Ishikawa (cell line): ENCODE data around the gene TMEM181.

ENCODE experiments used
- CEBPB ChIP-seq: IDR thresholded peaks from 2 replicates; pipeline ENCODE4 v1.6.1; 2012
- CREB1 ChIP-seq: IDR thresholded peaks from 2 replicates; pipeline ENCODE4 v1.6.1; 2012; ENCODE audit warnings: low read depth
- EGR1 ChIP-seq: IDR thresholded peaks from 2 replicates; pipeline ENCODE4 v1.6.1; 2012
- EP300 ChIP-seq: IDR thresholded peaks from 2 replicates; pipeline ENCODE4 v1.6.1; 2012; ENCODE audit warnings: borderline replicate concordance
- FOXM1 ChIP-seq: IDR thresholded peaks from 2 replicates; pipeline ENCODE4 v1.6.1; 2012; ENCODE audit warnings: low read depth, borderline replicate concordance
- MAX ChIP-seq: IDR thresholded peaks from 2 replicates; pipeline ENCODE4 v1.6.1; 2012
- NFIC ChIP-seq: IDR thresholded peaks from 2 replicates; pipeline ENCODE4 v1.6.1; 2012
- RAD21 ChIP-seq: IDR thresholded peaks from 2 replicates; pipeline ENCODE4 v1.6.1; 2012; ENCODE audit warnings: low read depth
- TAF1 ChIP-seq: IDR thresholded peaks from 2 replicates; pipeline ENCODE4 v1.6.1; 2012; ENCODE audit warnings: low read depth, mild to moderate bottlenecking
- TCF12 ChIP-seq: IDR thresholded peaks from 2 replicates; pipeline ENCODE4 v1.6.1; 2012; ENCODE audit warnings: low read depth
- TEAD4 ChIP-seq: IDR thresholded peaks from 2 replicates; pipeline ENCODE4 v1.6.1; 2012
- USF1 ChIP-seq: IDR thresholded peaks from 2 replicates; pipeline ENCODE4 v1.6.1; 2012
- YY1 ChIP-seq: IDR thresholded peaks from 2 replicates; pipeline ENCODE4 v1.6.1; 2012; ENCODE audit warnings: low read depth
- ZBTB7A ChIP-seq: IDR thresholded peaks from 2 replicates; pipeline ENCODE4 v1.6.1; 2012; ENCODE audit warnings: low read depth
- TF ChIP-seq, protein P1 (sequence below): IDR thresholded peaks from 2 replicates; pipeline ENCODE4 v1.6.1; 2012; ENCODE audit warnings: low read depth, mild to moderate bottlenecking

TMEM181 gene

DNA sequence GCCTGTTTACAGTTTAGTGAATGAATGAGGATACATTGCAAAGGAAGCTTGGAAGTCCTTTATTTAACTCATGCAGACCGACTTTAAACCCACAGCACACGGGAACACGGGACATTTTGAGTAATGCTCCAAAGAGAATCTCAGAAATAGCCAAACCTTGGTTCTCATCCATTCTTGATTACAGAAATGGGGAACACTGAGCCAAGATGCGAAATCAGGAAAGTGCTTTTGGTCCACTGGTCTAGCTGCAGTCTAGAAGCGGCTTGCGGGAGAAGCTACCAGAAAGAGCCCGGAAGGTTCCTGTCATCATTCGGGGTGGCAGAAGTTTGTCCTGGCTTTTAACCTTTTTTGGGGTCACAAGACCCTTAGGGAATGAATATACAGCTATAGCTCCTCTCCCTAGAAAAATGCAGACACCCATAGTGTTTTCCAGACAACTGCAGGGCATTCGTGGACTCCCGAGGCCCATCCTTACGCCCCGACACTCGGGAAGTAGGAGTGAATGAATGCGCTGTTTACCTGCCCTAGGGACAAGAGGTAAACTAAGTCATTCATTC lies 475 bp upstream of the TMEM181 start:
- TF ChIP-seq CEBPB (no peak), TEAD4 (no peak), TAF1 (no peak), FOXM1 (no peak), EGR1 (no peak), NFIC (no peak), RAD21 (no peak)

DNA sequence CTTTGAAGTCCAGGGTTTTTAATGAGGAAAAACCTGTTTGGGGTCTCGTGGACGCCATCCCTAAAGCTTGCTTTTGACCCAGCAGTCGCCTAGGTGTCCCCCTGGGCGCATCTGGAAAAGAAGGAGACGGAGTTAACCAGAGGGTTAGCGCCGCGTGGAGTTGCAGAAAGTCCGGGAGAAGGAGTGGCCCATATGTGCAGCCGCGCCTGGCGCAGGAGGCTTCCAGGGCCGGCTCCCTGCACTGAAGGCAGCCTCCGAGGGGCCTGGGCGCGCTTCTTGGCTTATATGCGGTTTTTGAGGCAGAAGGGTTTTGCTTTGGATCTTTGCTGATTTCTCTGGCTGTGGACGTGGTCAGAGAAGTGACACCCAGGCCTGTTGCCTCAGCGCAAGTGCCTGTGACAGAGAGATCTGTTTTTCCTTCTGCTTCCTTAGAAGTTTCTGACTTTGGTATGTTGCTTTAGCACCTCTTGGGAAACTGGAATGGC lies 987 bp downstream of the TMEM181 start:
- TF ChIP-seq EGR1 (no peak), NFIC (no peak), FOXM1 (no peak), CEBPB (no peak)

GRCh38 chr6:158561321-158561884 lies 1.5 kb downstream of the TMEM181 start:
- TF ChIP-seq, protein P1, sequence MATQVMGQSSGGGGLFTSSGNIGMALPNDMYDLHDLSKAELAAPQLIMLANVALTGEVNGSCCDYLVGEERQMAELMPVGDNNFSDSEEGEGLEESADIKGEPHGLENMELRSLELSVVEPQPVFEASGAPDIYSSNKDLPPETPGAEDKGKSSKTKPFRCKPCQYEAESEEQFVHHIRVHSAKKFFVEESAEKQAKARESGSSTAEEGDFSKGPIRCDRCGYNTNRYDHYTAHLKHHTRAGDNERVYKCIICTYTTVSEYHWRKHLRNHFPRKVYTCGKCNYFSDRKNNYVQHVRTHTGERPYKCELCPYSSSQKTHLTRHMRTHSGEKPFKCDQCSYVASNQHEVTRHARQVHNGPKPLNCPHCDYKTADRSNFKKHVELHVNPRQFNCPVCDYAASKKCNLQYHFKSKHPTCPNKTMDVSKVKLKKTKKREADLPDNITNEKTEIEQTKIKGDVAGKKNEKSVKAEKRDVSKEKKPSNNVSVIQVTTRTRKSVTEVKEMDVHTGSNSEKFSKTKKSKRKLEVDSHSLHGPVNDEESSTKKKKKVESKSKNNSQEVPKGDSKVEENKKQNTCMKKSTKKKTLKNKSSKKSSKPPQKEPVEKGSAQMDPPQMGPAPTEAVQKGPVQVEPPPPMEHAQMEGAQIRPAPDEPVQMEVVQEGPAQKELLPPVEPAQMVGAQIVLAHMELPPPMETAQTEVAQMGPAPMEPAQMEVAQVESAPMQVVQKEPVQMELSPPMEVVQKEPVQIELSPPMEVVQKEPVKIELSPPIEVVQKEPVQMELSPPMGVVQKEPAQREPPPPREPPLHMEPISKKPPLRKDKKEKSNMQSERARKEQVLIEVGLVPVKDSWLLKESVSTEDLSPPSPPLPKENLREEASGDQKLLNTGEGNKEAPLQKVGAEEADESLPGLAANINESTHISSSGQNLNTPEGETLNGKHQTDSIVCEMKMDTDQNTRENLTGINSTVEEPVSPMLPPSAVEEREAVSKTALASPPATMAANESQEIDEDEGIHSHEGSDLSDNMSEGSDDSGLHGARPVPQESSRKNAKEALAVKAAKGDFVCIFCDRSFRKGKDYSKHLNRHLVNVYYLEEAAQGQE = no peak
- TF ChIP-seq TAF1 (no peak), CREB1 (no peak), EP300 (no peak), ZBTB7A (no peak)

GRCh38 chr6:158561938-158562337 lies 2.0 kb downstream of the TMEM181 start:
- TF ChIP-seq ZBTB7A (no peak), NFIC (no peak), USF1 (no peak), FOXM1 (no peak), CREB1 (no peak), TAF1 (no peak), TEAD4 (no peak), RAD21 (no peak), EGR1 (no peak), YY1 (no peak), EP300 (no peak), TCF12 (no peak), CEBPB (no peak), MAX (no peak)
- TF ChIP-seq, protein P1 = no peak

GRCh38 chr6:158564243-158565121 lies 4.6 kb downstream of the TMEM181 start:
- TF ChIP-seq NFIC (no peak), CREB1 (no peak), EP300 (no peak), RAD21 (no peak), TCF12 (no peak), MAX (no peak), ZBTB7A (no peak), YY1 (no peak), CEBPB (no peak)
- TF ChIP-seq, protein P1 = no peak
